HG02571 (cell line): ENCODE results near the gene ATXN7L1.
"Not testable (repeated sequence)": the region's sequence is repeated elsewhere in the genome, so short reads cannot be mapped to it uniquely, and the experiment has no call there.

ENCODE experiments used
- ATAC-seq: cut with Tn5 transposase; IDR thresholded peaks from one replicate; pipeline ENCODE4 v1.9.1; 2021; ENCODE audit warnings: mild to moderate bottlenecking, moderate library complexity; ENCODE audit not compliant: unreplicated experiment

Gene ATXN7L1

DNA sequence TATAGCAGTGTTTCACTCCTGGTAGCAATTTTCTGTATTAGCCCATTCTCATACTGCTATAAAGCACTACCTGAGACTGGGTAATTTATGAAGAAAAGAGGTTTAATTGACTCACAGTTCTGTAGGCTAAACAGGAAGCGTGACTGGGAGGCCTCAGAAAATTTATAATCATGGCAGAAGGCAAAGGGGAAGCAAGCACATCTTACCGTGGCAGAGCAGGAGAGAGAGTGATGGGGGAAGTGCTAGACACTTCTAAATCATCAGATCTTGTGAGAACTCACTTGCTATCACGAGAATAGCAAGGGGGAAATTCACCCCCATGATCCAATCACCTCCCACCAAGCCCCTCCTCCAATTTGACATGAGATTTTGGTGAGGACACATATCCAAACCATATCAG is 163.5 kb downstream of the ATXN7L1 start:
- no peak for ATAC-seq

DNA sequence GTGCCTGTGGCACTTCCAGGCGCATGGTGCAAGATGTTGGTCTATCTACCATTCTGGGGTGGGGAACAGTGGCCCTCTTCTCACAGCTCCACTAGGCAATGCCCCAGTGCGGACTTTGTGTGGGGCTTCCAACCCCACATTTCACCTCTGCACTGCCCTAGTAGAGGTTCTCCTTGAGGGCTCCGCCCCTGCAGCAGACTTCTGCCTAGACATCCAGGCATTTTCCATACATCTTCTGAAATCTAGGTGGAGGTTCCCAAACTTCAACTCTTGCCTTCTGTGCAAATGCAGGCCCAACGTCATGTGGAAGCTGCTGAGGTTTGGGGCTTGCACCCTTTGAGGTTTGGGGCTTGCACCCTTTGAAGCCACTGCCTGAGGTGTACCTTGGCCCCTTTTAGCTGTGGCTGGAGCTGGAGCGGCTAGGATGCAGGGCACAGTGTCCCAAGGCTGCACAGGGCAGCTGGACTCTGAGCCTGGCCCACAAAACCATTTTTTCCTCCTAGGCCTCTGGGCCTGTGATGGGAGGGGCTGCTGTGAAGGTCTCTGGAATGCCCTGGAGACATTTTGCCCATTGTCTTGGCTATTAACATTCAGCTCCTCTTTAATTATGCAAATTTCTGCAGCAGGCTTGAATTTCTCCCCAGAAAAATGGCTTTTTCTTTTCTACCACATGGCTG is 164.5 kb downstream of the ATXN7L1 start:
- no peak for ATAC-seq

DNA sequence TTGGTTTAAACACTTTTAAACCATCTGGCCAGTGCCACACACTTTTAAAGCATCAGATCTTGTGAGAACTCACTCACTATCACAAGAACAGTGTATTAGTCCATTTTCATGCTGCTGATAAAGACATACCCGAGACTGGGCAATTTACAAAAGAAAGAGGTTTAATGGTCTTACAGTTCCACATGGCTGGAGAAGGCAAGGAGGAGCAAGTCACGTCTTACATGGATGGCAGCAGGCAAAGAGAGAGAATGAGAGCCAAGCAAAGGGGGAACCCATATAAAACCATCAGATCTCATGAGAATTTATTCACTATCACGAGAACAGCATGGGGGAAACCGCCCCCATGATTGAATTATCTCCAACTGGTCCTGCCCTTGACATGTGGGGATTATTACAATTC is 165.7 kb downstream of the ATXN7L1 start:
- ATAC-seq: not testable (repeated sequence)

GRCh38 chr7:105708763-105709080 is 167.7 kb downstream of the ATXN7L1 start:
- ATAC-seq: no peak

GRCh38 chr7:105707967-105708762 is 168.2 kb downstream of the ATXN7L1 start:
- no peak for ATAC-seq

DNA sequence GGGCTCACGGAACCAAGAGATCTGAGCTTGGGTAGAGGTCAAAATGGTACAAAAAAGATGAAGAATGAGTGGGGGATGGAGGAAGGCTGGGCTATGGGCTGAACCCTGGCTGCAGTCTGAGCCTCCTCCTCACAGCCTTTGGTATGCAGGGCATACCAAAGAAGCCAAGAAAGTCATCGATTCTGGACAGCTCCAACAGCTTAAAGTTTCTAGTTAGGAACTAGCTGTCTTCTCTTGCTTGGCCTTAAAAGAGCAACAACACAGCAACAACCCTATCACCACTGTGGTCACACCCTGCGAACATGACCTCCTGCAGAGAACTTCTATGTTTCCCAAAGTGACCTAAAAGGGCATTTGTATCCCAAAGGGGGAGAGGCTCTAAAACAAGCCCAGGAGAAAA is 169.0 kb downstream of the ATXN7L1 start:
- no peak for ATAC-seq

DNA sequence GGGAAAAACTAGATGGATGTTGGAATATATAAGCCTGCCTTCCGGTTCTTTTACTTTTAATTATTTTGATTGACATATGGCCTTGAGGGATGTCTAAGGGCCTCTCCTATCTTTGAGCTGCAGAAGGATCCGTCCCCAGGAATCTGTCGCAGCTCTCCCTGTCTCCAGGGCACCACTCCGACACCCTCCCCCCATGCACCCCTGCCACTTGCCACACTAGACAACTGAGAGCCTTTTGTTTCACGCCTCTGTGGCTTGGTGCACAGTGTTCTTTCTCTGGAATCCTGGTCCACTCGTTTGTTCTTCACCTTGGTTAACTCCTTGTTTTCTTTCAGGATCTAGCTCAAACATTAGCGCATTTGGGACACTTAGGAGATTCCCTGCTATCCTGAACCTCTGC is 171.0 kb downstream of the ATXN7L1 start:
- ATAC-seq: no peak

GRCh38 chr7:105703207-105703930 is 173.0 kb downstream of the ATXN7L1 start:
- ATAC-seq: no peak

- ATAC-seq: no peak
These were observed 176.7 kb downstream of the ATXN7L1 start for GRCh38 chr7:105699568-105700236.

- ATAC-seq: no peak
These were observed 177.9 kb downstream of the ATXN7L1 start for GRCh38 chr7:105698531-105698930.

DNA sequence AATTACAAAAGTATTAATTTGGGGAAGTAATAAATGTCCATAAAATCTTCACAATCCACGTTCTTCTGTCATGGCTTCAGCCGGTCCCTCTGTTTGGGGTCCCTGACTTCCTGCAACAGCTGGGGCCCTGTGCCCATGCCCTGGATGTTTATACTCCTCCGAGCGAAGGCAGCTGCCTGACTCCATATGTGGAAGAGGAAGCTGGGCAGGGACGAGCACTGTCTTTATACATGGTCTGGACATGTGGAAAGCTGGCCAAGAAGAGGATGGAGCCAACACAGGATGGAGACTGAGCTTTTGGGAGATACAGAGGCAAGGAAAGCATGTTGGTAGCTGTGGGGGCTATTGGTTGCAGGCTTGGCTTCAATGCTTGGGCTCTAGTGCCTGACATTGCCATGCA is 178.6 kb downstream of the ATXN7L1 start:
- no peak for ATAC-seq

- not testable (repeated sequence) for ATAC-seq
These were observed 179.2 kb downstream of the ATXN7L1 start for GRCh38 chr7:105697169-105697568.

GRCh38 chr7:105693576-105693975 is 182.8 kb downstream of the ATXN7L1 start:
- ATAC-seq: no peak

- no peak for ATAC-seq
These were observed 184.5 kb downstream of the ATXN7L1 start for GRCh38 chr7:105691680-105692564.

- ATAC-seq: no peak
These were observed 185.2 kb downstream of the ATXN7L1 start for GRCh38 chr7:105691082-105691679.

GRCh38 chr7:105690325-105690945 is 186.0 kb downstream of the ATXN7L1 start:
- ATAC-seq: no peak

DNA sequence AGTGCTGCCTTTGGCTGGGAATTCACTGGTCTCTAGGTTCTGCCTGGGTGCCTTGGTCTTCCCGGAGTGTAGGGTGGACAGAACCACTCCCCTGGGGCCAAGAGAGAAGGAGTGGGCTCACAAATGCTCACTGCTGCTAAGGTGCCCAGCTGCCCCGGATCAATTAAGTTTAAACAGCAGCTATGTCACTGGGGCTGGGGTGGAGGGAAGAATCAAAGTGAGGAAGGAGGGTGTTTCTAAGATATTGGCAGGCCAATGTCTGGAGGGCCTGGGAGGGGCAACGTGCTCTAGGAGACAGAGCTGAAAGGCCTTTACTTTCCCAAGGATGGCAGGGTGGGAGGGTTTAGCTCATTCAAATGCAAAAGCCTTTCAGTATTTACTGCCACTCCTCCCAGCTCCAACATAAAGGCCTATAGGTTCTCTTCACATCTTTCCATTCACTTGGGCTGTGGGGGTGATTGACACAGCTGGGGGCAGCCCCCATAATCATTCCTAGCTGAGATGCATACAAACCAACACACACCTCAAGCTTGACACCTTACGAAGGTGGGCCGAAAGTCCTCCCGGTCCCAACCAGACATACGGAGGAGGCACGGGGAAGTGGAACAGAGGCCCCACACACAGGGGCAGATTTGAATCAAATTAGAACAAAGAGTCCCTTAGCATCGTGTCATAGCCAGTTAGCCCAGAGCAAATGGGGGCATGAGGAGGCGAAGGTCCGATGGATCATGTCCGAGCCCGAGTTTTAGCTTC is 187.2 kb downstream of the ATXN7L1 start:
- ATAC-seq: no peak

DNA sequence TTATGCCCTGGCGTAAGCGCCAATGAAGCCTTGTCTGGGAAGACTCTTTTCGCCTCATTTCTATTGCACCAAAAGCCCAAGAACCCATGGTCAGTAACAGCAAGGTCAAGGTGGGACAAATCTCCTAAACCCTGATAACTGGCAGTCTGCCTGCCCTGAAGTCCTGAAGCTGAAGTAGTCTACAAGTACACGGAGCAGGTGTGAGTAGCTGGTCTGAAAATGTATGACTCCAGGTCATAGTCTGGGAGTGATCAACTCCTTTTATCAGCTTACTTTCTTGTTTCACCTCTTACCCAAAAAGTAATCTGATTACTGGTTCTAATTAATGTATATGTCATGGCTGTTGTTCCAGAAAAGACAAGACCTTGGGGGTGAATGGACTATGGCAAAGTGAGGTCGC is 187.8 kb downstream of the ATXN7L1 start:
- ATAC-seq: no peak

DNA sequence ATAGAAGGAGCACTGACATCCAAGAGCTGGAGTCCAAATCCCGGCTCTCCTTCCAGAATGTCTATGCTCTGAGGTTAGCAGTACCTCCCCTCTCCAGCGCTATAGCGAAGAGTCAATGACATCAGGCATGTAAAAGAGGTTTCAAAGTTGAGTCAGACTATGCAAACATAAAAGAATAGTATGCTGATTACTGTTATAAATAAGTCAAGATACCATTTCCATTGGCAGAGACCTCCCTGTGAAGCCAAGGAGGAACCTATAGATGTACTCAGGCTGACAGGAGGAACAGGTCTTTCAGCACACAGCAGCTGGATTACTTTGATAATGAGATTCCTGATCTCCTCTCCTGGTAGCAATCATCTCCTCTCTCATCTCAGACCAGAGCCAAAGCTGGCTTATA is 191.2 kb downstream of the ATXN7L1 start:
- no peak for ATAC-seq
